ENCODE results near the gene PKP4.

The PKP4 gene

DNA sequence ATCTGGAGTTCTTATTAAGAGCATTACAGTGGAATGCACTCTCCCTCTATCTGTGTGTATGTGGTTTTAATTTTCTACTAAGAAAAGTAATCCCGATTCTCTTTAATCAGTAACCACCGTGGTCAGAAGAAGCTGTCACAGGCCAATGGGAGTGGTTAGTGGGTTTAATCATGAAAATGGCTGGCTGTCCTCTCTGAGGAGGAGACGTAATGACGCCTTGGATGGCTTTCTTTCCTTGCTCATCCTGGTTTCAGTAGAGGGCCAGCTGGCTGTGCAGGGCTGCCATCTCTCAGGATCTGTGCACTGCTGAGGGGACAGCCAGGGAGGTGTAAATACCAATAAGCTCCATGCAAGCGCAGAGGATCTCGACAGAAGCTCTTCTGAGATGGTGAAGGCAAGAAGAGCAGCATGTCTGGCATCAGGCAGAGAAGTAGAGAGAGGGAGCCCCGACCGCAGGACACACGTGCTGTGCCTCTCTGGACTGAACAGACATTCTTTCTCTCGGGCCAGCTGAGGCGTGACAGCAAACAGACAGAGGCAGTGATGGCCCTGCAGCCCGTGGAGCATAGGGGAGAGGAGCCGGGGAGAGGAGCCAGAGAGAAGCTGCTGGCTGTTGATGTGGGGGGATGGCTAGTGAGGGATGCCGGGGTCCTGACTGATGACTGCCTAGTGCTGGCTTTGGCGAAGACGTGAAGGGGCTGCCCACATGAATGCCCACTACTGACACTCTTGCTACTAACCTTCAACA lies 273.3 kb downstream of the PKP4 start:
- no peaks in the 10 kb centered on the region for H3K36me3 ChIP-seq (ENCODE audit: control insufficient read depth, insufficient read depth, low read length)
- peaks cover 3% of the 10 kb centered on the region; the same call in 1 of the 2 replicates for H3K4me1 ChIP-seq (ENCODE audit: control insufficient read depth, insufficient read depth, low read length)
- H3K4me3 ChIP-seq (ENCODE audit: low read depth, low read length): no peak overlapping the region
- H3K9ac ChIP-seq (ENCODE audit: low read depth, low read length): no peak overlapping the region
- no peaks in the 10 kb centered on the region for H3K9me3 ChIP-seq (ENCODE audit: control insufficient read depth, insufficient read depth, low read length)
- no peaks in the 10 kb centered on the region for H3K27me3 ChIP-seq (ENCODE audit: control insufficient read depth, insufficient read depth, low read length)
- H3K27ac ChIP-seq (ENCODE audit: low read depth, low read length): no peak overlapping the region

DNA sequence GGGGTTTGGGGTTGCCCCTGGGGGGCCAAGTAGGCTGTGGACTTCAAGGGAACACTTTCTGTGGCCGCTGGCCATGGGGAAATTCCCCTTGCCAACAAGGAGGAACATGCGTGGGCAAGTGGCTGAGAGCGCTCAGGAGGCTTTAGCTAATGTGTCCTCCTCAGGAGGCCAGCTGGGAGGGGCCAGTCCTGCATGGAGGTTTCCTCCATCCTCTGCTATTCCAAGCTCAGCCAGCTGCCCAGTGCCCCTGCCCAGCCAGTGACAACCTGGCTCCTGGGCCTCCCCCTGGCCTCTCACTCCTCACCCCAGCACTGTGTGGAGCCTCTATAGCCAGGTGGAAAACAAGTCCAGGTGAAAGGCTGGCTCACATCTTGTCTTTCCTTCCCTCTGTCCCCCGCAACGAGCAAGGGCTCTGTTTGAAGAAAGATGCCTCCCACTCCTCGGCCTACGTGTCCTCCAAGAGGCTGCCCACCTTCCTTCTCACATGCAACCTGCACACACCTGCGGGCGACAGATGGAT lies 273.9 kb downstream of the PKP4 start:
- Histone ChIP-seq H3K4me3 (ENCODE audit: low read depth, low read length) (no peak overlapping the region), H3K27me3 (ENCODE audit: control insufficient read depth, insufficient read depth, low read length) (no peaks in the 10 kb centered on the region), H3K9me3 (ENCODE audit: control insufficient read depth, insufficient read depth, low read length) (no peaks in the 10 kb centered on the region), H3K27ac (ENCODE audit: low read depth, low read length) (no peak overlapping the region), H3K4me1 (ENCODE audit: control insufficient read depth, insufficient read depth, low read length) (no peaks in the 10 kb centered on the region), H3K9ac (ENCODE audit: low read depth, low read length) (no peak overlapping the region), H3K36me3 (ENCODE audit: control insufficient read depth, insufficient read depth, low read length) (no peaks in the 10 kb centered on the region)

DNA sequence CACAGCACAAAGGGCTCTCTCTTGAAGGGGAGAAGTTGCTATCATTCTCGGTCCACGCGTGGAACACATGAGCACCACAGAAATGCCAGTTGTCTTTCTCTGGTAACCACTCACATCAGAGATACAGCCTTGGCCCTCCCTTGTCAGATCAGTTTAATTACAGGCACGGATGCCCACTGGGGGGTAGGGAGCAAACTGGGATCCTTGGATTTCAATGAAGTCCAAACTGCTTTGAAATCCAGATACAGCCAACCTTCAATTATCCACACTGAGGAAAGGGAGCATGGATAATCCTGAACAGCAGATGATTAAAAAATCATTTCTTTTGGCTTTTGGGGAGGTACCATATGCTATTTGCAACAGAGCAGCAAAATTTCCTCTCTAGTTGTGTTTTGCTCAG lies 274.6 kb downstream of the PKP4 start:
- Histone ChIP-seq H3K27me3 (ENCODE audit: control insufficient read depth, insufficient read depth, low read length) (no peaks in the 10 kb centered on the region), H3K27ac (ENCODE audit: low read depth, low read length) (no peak overlapping the region)

More for the DNA sequence above, 274.6 kb downstream of the PKP4 start:
- no peaks in the 10 kb centered on the region for H3K36me3 ChIP-seq (ENCODE audit: control insufficient read depth, insufficient read depth, low read length)
- H3K9ac ChIP-seq (ENCODE audit: low read depth, low read length): no peak overlapping the region
- H3K4me3 ChIP-seq (ENCODE audit: low read depth, low read length): no peak overlapping the region
- H3K4me1 ChIP-seq (ENCODE audit: control insufficient read depth, insufficient read depth, low read length): no peaks in the 10 kb centered on the region
- H3K9me3 ChIP-seq (ENCODE audit: control insufficient read depth, insufficient read depth, low read length): no peaks in the 10 kb centered on the region
